Epithelial cell of proximal tubule (primary cell): ENCODE data around the gene PTPRCAP. TPM values are rescaled to one million over a fixed set of nuclear protein-coding genes. Genes with fewer than 3 reads are reported as not detected.
"Not testable (repeated sequence)": the region's sequence is repeated elsewhere in the genome, so short reads cannot be mapped to it uniquely, and the experiment has no call there.

ENCODE experiments used
- DNase-seq: peaks from one replicate; pipeline ENCODE4 v3.0.0-alpha.2; 2011; ENCODE audit warnings: low read depth
- H3K4me3 ChIP-seq: 2 replicates; pipeline ENCODE4 v1.5.1; 2011; ENCODE audit warnings: low read depth, mild to moderate bottlenecking, low read length
- total RNA-seq: library from RNA; depleted of rRNA; stranded (reverse); fragments of >200 nt; gene quantifications from 2 replicates; pipeline ENCODE4 v1.2.3, GENCODE V29; 2015
- TF ChIP-seq, protein P1 (sequence below): conservative IDR thresholded peaks from 2 replicates; pipeline ENCODE4 v1.5.1; 2012; ENCODE audit warnings: low read depth, mild to moderate bottlenecking, low read length

The PTPRCAP gene
- total RNA-seq, 1 donor from 2014 or later: 3.6 TPM

DNA sequence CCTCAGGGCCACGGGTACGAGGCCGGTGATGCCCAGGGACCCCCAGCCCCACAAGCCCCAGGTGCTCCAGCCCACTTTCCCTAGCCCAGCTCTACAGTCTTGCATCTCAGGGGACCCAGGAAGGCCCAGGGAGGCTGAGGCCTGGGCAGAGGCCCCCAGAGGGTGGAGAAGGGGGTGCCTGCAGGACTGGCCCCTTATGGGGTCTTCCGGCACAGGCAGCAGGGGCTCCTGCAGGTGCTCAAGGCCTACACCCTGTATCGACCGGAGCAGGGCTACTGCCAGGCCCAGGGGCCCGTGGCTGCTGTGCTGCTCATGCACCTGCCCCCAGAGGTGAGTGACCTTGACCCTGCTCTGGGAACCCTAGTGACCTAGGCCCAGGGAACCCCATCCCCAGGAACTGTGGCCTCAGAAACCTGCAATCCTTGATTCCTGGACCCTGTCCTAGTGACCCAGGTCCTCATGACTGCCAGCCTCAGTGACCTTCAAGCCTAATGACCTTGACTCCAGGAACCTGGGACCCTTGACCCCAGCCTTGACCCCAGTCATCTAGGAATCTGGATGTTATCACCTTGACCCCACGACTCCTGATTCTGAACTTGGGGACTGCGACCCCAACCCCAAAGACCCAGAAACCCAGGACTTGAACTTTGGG, 31.7 kb downstream of the PTPRCAP start:
- TF ChIP-seq, protein P1, sequence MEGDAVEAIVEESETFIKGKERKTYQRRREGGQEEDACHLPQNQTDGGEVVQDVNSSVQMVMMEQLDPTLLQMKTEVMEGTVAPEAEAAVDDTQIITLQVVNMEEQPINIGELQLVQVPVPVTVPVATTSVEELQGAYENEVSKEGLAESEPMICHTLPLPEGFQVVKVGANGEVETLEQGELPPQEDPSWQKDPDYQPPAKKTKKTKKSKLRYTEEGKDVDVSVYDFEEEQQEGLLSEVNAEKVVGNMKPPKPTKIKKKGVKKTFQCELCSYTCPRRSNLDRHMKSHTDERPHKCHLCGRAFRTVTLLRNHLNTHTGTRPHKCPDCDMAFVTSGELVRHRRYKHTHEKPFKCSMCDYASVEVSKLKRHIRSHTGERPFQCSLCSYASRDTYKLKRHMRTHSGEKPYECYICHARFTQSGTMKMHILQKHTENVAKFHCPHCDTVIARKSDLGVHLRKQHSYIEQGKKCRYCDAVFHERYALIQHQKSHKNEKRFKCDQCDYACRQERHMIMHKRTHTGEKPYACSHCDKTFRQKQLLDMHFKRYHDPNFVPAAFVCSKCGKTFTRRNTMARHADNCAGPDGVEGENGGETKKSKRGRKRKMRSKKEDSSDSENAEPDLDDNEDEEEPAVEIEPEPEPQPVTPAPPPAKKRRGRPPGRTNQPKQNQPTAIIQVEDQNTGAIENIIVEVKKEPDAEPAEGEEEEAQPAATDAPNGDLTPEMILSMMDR: no peak
- no peak for DNase-seq
- no peak overlapping the region for H3K4me3 ChIP-seq

DNA sequence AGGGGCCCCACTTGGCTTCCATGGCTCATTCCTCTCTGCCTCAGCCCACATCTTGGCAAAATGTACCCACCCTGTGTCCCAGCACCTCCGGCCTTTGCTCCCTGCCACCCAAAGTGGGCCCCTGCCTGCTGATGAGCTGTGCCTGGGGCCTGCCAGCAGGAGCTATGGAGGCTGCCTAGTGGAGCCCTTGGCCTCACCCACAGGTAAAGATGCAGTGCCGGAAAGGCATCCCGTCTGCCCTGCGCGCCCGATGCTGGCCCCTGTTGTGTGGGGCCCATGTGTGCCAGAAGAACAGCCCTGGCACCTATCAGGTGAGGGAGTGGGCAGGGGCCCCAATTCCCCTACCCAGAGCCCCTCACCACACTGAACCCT, 32.3 kb downstream of the PTPRCAP start:
- DNase-seq: no peak
- TF ChIP-seq, protein P1: no peak

DNA sequence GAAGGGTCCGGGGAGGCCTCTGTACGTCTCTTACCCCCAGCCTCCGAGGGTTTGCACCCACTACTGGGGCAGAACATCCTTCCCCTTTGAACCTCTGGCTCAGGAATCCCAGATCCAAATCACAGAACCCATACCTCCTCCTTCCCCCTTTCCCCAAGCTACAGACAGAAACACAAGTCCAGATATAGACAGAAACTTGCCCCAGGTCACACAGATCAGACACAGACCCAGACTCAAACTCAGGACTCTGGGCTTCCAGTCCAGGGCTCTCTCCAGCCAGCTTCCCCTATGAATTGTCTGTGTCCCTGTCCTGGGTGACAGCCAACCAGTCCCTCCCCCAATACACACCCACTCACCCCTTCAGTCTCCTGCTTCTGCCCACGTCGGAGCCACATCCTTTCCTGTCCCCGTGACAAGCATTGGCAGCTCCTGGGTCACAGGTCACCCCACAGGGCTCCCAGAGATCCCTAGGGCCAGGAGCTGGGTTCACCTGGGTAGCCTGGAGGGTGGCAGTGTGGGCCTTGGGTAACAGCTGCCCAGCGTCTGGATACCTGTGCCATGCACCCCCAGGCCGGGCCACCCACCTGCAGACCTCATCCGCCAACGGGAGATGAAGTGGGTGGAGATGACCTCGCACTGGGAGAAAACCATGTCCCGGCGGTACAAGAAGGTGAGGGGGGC, 32.8 kb downstream of the PTPRCAP start:
- TF ChIP-seq, protein P1: no peak
- no peak for DNase-seq
- H3K4me3 ChIP-seq: no peak overlapping the region

More for the DNA sequence above, 32.3 kb downstream of the PTPRCAP start:
- H3K4me3 ChIP-seq: no peak overlapping the region

DNA sequence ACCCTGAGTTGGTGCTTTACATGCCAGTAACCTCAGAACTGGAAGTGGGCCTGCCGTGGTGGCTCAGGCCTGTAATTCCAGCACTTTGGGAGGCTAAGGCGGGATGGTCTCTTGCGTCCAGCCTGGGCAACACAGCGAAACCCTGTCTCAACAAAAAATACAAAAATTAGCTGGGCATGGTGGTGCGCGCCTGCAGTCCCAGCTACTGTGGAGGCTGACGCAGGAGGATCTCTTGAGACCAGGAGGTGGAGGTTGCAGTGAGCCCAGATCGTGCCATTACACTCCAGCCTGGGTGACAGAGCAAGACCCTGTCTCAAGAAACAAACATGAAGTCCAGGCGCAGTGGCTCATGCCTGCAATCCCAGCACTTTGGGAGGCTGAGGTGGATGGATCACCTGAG, 34.4 kb downstream of the PTPRCAP start:
- not testable (repeated sequence) for H3K4me3 ChIP-seq, DNase-seq

DNA sequence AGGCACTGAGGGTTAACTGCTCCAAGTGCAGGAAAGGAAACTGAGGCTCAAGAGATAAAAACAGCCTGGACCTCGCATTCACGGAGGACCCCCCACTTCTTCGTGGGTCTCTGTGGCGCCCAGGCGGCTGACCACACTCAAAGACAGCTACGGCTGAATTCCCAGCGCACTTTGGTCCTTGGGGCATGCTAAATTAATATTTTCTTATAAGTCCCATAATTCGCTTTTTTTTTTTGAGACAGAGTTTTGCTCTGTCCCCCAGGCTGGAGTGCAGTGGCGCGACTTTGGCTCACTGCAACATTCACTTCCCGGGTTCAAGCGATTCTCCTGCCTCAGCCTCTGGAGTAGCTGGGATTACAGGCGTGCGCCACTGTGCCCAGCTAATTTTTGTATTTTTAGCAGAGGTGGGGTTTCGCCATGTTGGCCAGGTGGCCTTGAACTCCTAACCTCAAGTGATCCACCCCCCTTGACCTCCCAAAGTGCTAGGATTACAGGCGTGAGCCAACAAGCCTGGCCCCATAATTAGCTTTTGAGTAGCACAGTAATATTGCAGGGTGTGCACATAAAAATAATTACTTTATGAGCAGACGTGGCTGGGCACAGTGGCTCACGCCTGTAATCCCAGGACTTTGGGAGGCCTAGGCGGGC, 35.2 kb downstream of the PTPRCAP start:
- not testable (repeated sequence) for DNase-seq
- H3K4me3 ChIP-seq: peak overlapping the region; percentile 47

DNA sequence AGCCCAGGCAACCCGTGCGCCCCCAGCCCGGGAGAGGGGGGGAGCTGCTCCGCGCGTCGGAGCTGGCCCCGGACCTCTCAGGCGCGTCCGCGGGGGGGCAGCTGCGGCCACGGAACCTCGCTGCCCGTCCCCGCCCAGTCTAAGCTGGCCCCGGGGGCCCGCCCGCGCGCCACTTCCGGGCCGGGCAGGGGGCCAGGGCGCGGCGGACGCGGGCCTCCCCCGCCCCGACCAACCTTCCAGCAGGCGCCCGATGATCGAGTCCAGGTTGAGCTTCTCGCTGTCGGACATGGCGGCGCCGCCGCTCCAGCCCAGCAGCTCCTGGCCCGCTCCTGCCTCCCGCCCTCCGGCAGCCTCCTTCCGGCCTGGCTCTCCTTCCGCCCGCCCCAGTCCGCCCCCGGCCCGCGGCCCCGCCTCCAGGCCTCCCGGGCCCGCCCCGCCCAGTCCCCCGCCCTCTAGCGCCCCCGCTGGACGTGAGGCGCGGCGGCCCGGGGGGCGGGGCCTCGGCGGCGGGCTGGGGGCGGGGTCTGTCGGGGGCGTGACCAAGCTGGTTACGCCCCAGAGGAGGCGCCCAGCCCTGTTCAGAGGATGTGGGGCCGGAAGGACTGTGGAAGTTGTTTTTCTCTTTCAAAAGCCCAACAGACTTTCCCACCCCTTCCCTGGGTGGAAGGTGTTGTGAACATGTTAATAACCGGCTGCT, 35.8 kb downstream of the PTPRCAP start, which contains the start of gene PPP1CA:
TSS of gene PPP1CA (minus strand) at position 364 of the 697 bp plus-strand sequence. CDS start at position 288, 76 bp downstream.
- no peak for DNase-seq
- TF ChIP-seq, protein P1: peak; percentile 17
- H3K4me3 ChIP-seq: peak within 1 kb of the TSS; percentile 99

DNA sequence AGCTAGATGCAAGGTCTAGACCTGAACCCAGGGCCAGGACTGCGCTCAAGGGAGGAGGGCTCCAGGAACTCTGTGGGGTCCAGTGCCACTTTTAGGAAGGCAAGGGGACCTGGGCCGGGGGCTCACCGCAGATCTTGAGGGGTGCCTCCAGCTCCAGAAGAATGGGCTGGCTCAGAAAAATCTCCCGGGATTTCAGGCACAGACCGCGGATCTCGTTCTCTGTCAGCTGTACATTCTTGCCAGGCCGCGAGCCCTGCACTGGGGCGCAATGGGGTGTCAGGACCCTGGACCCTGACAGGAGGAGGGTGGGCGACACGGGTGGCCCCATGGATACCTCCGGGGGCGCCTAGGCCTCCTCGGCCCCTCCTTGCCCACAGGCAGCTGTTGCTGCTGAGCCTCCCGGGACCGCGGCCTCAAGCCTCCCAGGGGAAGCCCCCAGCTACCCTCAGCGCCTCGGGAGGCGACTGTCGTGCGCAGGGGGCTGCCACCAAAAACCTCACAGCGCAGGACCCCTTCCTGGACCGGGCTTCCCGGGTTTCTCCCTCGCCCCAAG, 36.5 kb downstream of the PTPRCAP start:
- H3K4me3 ChIP-seq: peak overlapping the region; percentile 99
- TF ChIP-seq, protein P1: no peak
- no peak for DNase-seq
